LNCAP (cell line): ENCODE results near the gene OAT.

Experiments
- CTCF ChIP-seq: fragments of 450-650 bp; IDR thresholded peaks from 2 replicates; pipeline ENCODE4 v1.5.1; 2017; ENCODE audit warnings: mild to moderate bottlenecking

OAT gene

GRCh38 chr10:124347956-124348355 is 70.8 kb downstream of the OAT start:
- TF ChIP-seq CTCF, result no peak
